GM18520 (cell line): ENCODE results near the gene C4orf33.
"Not testable (repeated sequence)": the region's sequence is repeated elsewhere in the genome, so short reads cannot be mapped to it uniquely, and the experiment has no call there.

Experiments used
- ATAC-seq: cut with Tn5 transposase; IDR thresholded peaks from one replicate; pipeline ENCODE4 v1.9.1; 2021; ENCODE audit not compliant: unreplicated experiment

C4orf33 gene

GRCh38 chr4:129095811-129096454 is at the start of gene C4orf33:
Gene C4orf33 (plus strand): TSS chr4:129096152. CDS start chr4:129102611, 6,459 bp downstream.
- ATAC-seq = peak; percentile 30

GRCh38 chr4:129059028-129059427 is 36.9 kb upstream of the C4orf33 start:
- ATAC-seq = no peak

GRCh38 chr4:129062580-129062979 is 33.4 kb upstream of the C4orf33 start:
- no peak for ATAC-seq

- ATAC-seq = no peak
Measured at GRCh38 chr4:129063640-129064039, 32.3 kb upstream of the C4orf33 start.

- ATAC-seq = no peak
Measured at GRCh38 chr4:129064717-129065116, 31.2 kb upstream of the C4orf33 start.

GRCh38 chr4:129069537-129069936 is 26.4 kb upstream of the C4orf33 start:
- not testable (repeated sequence) for ATAC-seq

- no peak for ATAC-seq
Measured at GRCh38 chr4:129077326-129077725, 18.6 kb upstream of the C4orf33 start.

GRCh38 chr4:129080129-129080528 is 15.8 kb upstream of the C4orf33 start:
- no peak for ATAC-seq

GRCh38 chr4:129082302-129082701 is 13.7 kb upstream of the C4orf33 start:
- no peak for ATAC-seq

GRCh38 chr4:129085472-129085871 is 10.5 kb upstream of the C4orf33 start:
- ATAC-seq = no peak

GRCh38 chr4:129087516-129087915 is 8.4 kb upstream of the C4orf33 start:
- no peak for ATAC-seq

- no peak for ATAC-seq
Measured at GRCh38 chr4:129092631-129093190, 3.2 kb upstream of the C4orf33 start.

GRCh38 chr4:129093191-129093920 is 2.6 kb upstream of the C4orf33 start, which contains the start of gene SCLT1:
Gene SCLT1 (minus strand): TSS chr4:129093539. CDS start chr4:129093103, 436 bp downstream.
- ATAC-seq = peak; percentile 92

GRCh38 chr4:129094347-129094746 is 1.6 kb upstream of the C4orf33 start:
- no peak for ATAC-seq

GRCh38 chr4:129098531-129099001 is 2.6 kb downstream of the C4orf33 start:
- no peak for ATAC-seq

GRCh38 chr4:129109965-129110824 is 14.2 kb downstream of the C4orf33 start:
- no peak for ATAC-seq

- ATAC-seq = no peak
Measured at GRCh38 chr4:129110931-129111330, 15.0 kb downstream of the C4orf33 start.

- no peak for ATAC-seq
Measured at GRCh38 chr4:129111919-129112318, 16.0 kb downstream of the C4orf33 start.

- no peak for ATAC-seq
Measured at GRCh38 chr4:129113434-129113833, 17.5 kb downstream of the C4orf33 start.

- no peak for ATAC-seq
Measured at GRCh38 chr4:129113919-129114318, 18.0 kb downstream of the C4orf33 start.

- ATAC-seq = no peak
Measured at GRCh38 chr4:129117705-129118104, 21.8 kb downstream of the C4orf33 start.
